ENCODE results near the gene IFNLR1.

The IFNLR1 gene

GRCh38 chr1:24206083-24206464 is 19.0 kb upstream of the IFNLR1 start:
- no peak overlapping the region for H3K4me3 ChIP-seq (ENCODE audit: low read depth, low read length)

GRCh38 chr1:24205345-24206082 is 18.4 kb upstream of the IFNLR1 start:
- H3K4me3 ChIP-seq (ENCODE audit: low read depth, low read length), result no peak overlapping the region

- H3K4me3 ChIP-seq (ENCODE audit: low read depth, low read length), result no peak overlapping the region
These were observed 17.0 kb upstream of the IFNLR1 start for GRCh38 chr1:24204116-24204515.

- H3K4me3 ChIP-seq (ENCODE audit: low read depth, low read length), result no peak overlapping the region
These were observed 16.3 kb upstream of the IFNLR1 start for GRCh38 chr1:24203404-24203803.

- no peak overlapping the region for H3K4me3 ChIP-seq (ENCODE audit: low read depth, low read length)
These were observed 15.9 kb upstream of the IFNLR1 start for GRCh38 chr1:24202987-24203386.

GRCh38 chr1:24202556-24202955 is 15.5 kb upstream of the IFNLR1 start:
- no peak overlapping the region for H3K4me3 ChIP-seq (ENCODE audit: low read depth, low read length)

DNA sequence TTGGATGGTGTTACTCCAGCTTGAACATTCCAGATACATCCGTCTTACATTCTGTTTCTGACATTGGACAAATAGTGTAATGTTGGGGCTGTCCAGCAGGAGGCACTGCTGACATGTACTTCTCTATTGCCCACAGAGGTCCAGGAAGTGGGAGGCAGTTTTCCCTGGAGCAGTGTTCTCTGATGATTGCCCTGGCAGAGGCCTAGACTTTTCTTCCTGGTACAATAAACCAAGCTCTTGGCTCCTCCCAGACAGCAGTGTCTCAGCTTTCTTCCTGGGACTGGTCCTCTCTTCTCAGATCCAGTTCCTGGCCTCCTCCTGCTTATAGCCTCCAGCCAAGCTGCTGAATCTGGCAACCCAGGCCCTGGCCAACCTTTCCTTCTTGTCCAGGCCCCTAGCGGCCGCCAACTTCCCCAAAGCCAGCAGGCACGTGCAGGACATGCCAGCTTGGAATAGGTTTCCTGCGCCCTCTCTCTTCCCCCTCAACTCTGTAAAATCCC is 14.9 kb upstream of the IFNLR1 start:
- H3K4me3 ChIP-seq (ENCODE audit: low read depth, low read length), result no peak overlapping the region

- no peak overlapping the region for H3K4me3 ChIP-seq (ENCODE audit: low read depth, low read length)
These were observed 12.3 kb upstream of the IFNLR1 start for GRCh38 chr1:24199291-24199900.

- H3K4me3 ChIP-seq (ENCODE audit: low read depth, low read length), result no peak overlapping the region
These were observed 11.7 kb upstream of the IFNLR1 start for GRCh38 chr1:24198766-24199165.

DNA sequence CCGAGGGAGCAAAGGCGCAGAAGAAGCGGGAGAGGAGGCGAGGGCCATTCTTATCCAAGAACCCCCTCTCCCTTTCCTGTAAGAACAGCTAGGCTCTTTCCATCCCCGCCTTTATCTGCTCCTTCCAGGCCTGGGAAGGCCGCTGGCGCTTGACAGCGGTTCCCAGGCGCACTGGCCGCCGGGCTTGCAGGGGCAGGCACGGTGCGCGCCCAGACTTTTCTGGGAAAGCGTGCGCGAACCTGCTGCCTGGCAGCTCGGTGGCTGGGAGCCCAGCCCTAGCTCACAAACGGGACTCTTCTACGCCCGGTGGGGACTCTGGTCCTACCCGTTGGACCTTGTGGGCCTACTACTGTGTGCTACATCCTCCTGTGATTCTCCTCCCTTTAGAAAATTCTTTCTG is 8.8 kb upstream of the IFNLR1 start:
- no peak overlapping the region for H3K4me3 ChIP-seq (ENCODE audit: low read depth, low read length)

GRCh38 chr1:24195136-24195535 is 8.0 kb upstream of the IFNLR1 start:
- no peak overlapping the region for H3K4me3 ChIP-seq (ENCODE audit: low read depth, low read length)

DNA sequence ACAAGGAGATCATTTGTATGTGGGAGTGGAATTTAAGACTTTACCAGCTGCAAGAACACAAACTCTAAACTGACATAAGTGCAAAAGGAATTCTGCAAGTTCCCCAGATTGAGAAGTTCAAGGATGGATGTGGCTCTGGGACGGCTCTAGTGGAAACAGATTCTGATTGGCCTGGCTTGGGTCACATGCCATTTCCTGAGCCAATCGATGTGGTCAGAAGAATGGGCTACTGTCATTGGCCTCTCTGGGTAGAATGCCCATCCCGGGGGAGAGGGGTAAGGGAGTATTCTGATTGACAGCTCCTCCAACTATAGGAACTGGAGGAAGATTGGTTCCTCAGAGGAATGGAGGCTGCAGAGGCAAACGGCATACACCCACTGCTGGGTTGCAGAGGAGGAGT is 6.0 kb upstream of the IFNLR1 start:
- H3K4me3 ChIP-seq (ENCODE audit: low read depth, low read length), result no peak overlapping the region

GRCh38 chr1:24191860-24192259 is 4.8 kb upstream of the IFNLR1 start:
- H3K4me3 ChIP-seq (ENCODE audit: low read depth, low read length), result no peak overlapping the region

DNA sequence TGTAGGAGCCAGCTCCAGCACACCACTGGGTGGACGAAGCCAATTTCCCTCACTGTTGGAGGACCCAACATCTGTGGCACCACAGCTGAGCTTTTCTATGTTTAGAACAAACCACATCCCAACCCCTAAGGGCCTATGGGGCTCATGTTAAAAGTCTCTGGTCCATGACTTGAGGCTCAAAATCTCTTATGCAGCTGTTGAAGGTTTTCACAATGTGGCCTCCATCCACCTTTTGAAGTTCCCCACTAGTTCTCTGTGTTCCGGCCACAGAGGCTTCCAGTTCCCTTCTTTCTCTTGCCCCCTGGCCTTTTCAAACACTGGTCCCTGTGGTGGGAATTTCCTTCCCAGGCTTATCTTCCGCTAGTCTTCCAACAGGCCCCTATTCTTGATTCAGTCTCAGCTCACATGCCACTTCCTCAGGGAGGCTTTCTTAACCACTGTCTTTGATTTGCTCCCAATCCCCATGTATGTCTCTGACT is 3.9 kb upstream of the IFNLR1 start:
- no peak overlapping the region for H3K4me3 ChIP-seq (ENCODE audit: low read depth, low read length)

GRCh38 chr1:24189528-24189927 is 2.4 kb upstream of the IFNLR1 start:
- H3K4me3 ChIP-seq (ENCODE audit: low read depth, low read length), result no peak overlapping the region

GRCh38 chr1:24186711-24186992 is 437 bp downstream of the IFNLR1 start:
- peak overlapping the region; percentile 69 for H3K4me3 ChIP-seq (ENCODE audit: low read depth, low read length)

DNA sequence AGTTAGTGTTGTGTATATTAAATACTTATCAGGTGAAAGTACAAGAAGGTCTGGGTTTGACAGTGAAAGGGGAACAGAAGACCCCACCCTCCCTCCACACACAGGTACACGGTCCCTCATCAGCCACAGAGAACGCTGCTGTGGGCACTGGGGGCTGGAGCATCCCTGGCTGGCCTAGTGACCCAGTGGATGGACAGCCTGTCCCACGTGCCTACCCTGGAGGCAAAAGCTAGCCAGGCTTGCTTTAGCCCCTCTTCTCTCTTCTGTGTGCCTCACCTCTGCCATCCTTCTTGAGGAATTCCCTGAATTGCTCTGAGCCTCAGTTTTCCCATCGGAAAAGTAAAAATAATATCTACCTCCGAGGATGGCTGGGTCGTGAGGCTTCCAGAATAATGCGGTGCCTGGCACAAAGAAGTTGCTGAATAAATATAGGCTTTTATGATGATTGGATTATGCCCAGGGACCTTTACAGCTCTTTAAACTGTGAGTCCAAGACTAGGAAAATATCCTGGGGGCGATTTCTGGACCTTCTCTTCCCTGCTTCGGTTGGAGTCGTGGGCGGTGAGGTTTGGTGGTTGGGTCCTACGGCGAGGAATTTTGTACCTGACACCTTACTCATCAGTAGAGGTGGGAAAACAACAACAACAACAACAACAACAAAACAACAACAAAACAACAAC is 918 bp downstream of the IFNLR1 start:
- H3K4me3 ChIP-seq (ENCODE audit: low read depth, low read length), result peak overlapping the region; percentile 69

- no peak overlapping the region for H3K4me3 ChIP-seq (ENCODE audit: low read depth, low read length)
These were observed 2.0 kb downstream of the IFNLR1 start for GRCh38 chr1:24185076-24185475.

DNA sequence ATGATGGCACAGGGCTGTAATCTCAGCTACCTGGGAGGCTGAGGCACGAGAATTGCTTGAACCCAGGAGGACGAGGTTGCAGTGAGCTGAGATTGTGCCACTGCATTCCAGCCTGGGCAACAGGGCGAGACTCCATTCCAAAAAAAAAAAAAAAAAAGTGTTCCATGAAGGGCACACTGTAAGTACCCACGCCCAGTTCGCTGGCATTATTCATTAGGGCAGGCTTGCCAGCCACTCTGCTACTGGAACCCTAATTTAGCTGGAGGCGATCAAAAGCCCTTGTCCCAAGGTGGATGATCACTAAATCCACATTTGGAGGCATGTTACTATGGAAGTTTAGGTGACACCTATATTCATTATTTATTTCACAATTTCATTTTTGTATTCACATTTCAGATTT is 5.0 kb downstream of the IFNLR1 start:
- H3K4me3 ChIP-seq (ENCODE audit: low read depth, low read length), result no peak overlapping the region

- H3K4me3 ChIP-seq (ENCODE audit: low read depth, low read length), result no peak overlapping the region
These were observed 5.5 kb downstream of the IFNLR1 start for GRCh38 chr1:24181619-24182018.

GRCh38 chr1:24180676-24181075 is 6.4 kb downstream of the IFNLR1 start:
- H3K4me3 ChIP-seq (ENCODE audit: low read depth, low read length), result no peak overlapping the region

DNA sequence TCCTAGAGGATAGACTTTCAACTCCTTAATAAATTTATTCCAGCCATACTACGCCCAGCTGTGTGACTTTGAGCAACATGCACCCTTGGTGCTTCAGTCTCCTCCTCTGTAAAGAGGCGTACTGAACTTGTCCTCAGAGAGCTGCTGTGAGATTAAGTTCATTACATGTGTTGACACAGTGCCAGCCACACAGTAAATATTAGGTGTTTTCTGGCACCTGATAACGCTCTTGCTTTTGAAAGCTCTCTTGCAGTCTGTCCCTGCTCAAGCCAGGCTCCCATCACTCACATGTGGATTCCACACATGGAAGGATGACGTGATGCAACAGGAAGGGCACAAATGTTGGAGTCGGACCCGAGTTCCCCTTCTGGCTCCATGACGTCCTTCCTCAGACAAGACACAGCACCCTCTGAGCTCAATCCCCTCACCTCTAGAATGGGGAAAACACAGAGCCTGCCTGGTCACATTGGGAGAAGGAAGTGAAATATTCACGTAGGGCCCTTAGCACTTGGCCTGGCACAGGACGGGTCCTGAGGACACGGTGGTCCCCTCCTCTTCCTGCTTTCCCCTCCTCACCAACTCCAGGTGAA is 7.7 kb downstream of the IFNLR1 start:
- no peak overlapping the region for H3K4me3 ChIP-seq (ENCODE audit: low read depth, low read length)

Data from iPS-11a (cell line).